Suppressor macrophage treated with lipopolysaccharide for 4 hours (primary cell): Measurements from ENCODE around the gene HHIPL2.
A peak's percentile ranks its signal among the peaks of the same experiment; 100 is the strongest.
"Not testable (repeated sequence)": the region's sequence is repeated elsewhere in the genome, so short reads cannot be mapped to it uniquely, and the experiment has no call there.

Source experiments
- DNase-seq: peaks from one replicate; pipeline ENCODE4 v3.0.0-alpha.2; 2020

HHIPL2 gene

GRCh38 chr1:222539951-222540597 is 7.8 kb downstream of the HHIPL2 start:
- no peak for DNase-seq

- no peak for DNase-seq
Observed at GRCh38 chr1:222535455-222535854, 12.4 kb downstream of the HHIPL2 start.

- no peak for DNase-seq
Observed at GRCh38 chr1:222530852-222531251, 17.1 kb downstream of the HHIPL2 start.

GRCh38 chr1:222529916-222530315 is 18.0 kb downstream of the HHIPL2 start:
- DNase-seq: no peak

GRCh38 chr1:222529181-222529580 is 18.7 kb downstream of the HHIPL2 start:
- DNase-seq: no peak

- DNase-seq: no peak
Observed at GRCh38 chr1:222525951-222526350, 22.0 kb downstream of the HHIPL2 start.

- DNase-seq: no peak
Observed at GRCh38 chr1:222523852-222524251, 24.1 kb downstream of the HHIPL2 start.

GRCh38 chr1:222522105-222522915 is 25.6 kb downstream of the HHIPL2 start:
- no peak for DNase-seq

GRCh38 chr1:222521299-222522104 is 26.4 kb downstream of the HHIPL2 start:
- DNase-seq: peak; percentile 10

- DNase-seq: peak; percentile 11
Observed at GRCh38 chr1:222489496-222489895, 58.4 kb downstream of the HHIPL2 start.

GRCh38 chr1:222487774-222488173 is 60.1 kb downstream of the HHIPL2 start:
- DNase-seq: not testable (repeated sequence)

- DNase-seq: not testable (repeated sequence)
Observed at GRCh38 chr1:222484005-222484404, 63.9 kb downstream of the HHIPL2 start.

GRCh38 chr1:222479567-222479966 is 68.3 kb downstream of the HHIPL2 start:
- DNase-seq: not testable (repeated sequence)

GRCh38 chr1:222476436-222476835 is 71.5 kb downstream of the HHIPL2 start:
- DNase-seq: not testable (repeated sequence)

- not testable (repeated sequence) for DNase-seq
Observed at GRCh38 chr1:222473717-222474116, 74.2 kb downstream of the HHIPL2 start.

- not testable (repeated sequence) for DNase-seq
Observed at GRCh38 chr1:222472776-222473540, 74.9 kb downstream of the HHIPL2 start.
